Upper lobe of left lung (tissue), 6 donors: Measurements from ENCODE around the gene AHNAK. TPM values are rescaled to one million over a fixed set of nuclear protein-coding genes. Genes with fewer than 3 reads are reported as not detected.

Experiments used
- ATAC-seq, 2 donors: fragments of 200-7000 bp; cut with Tn5 transposase; one replicate each; pipeline ENCODE4 v1.9.1; 2022; ENCODE audit warnings: mild to moderate bottlenecking in 2 of 2, moderate library complexity in 2 of 2; ENCODE audit not compliant: low FRiP score in 2 of 2
- DNase-seq, 2 donors: peaks; one replicate each; pipeline ENCODE4 v3.0.0-alpha.2; 2019 to 2020
- H3K27ac ChIP-seq, 4 donors: fragments of 200-600 bp; sonication (generic); one replicate each; pipeline ENCODE4 v1.5.1; 2016 to 2019
- H3K27me3 ChIP-seq, 4 donors: fragments of 200-600 bp; sonication (generic); one replicate each; pipeline ENCODE4 v1.5.1; 2017 to 2019
- H3K36me3 ChIP-seq, 4 donors: fragments of 200-600 bp; sonication (generic); one replicate each; pipeline ENCODE4 v1.5.1; 2016 to 2019
- H3K4me1 ChIP-seq, 4 donors: fragments of 200-600 bp; sonication (generic); one replicate each; pipeline ENCODE4 v1.5.1; 2018 to 2019
- H3K4me3 ChIP-seq, 4 donors: fragments of 200-600 bp; sonication (generic); one replicate each; pipeline ENCODE4 v1.5.1; 2017 to 2019; ENCODE audit warnings: mild to moderate bottlenecking in 2 of 4, moderate library complexity in 1 of 4
- H3K9me3 ChIP-seq, 4 donors: fragments of 200-600 bp; sonication (generic); one replicate each; pipeline ENCODE4 v1.5.1; 2018 to 2019
- EP300 ChIP-seq, 4 donors: sonication (generic); formaldehyde crosslinking; IDR thresholded peaks; one replicate each; pipeline ENCODE4 v1.5.1; 2017; ENCODE audit warnings: antibody characterized with exemption in 4 of 4, control low read depth in 2 of 4
- POLR2A ChIP-seq, 4 donors: fragments of 450-650 bp; IDR thresholded peaks; one replicate each; pipeline ENCODE4 v1.5.1; 2016 to 2017; ENCODE audit warnings: antibody characterized with exemption in 4 of 4, mild to moderate bottlenecking in 2 of 4
- POLR2AphosphoS5 ChIP-seq, 2 donors: sonication (generic); formaldehyde crosslinking; IDR thresholded peaks; one replicate each; pipeline ENCODE4 v1.5.1; 2017; ENCODE audit warnings: antibody characterized with exemption in 2 of 2
- whole genome bisulfite sequencing, 2 donors: methylation state at CpG; one replicate each; pipeline ENCODE4 v1.1.5; 2017 to 2018; 5-methylcytosine and 5-hydroxymethylcytosine counted together
- total RNA-seq, 6 donors: library from RNA; depleted of rRNA in 4 of 6; stranded (reverse); fragments of >200 nt in 4 of 6; gene quantifications; one replicate each; pipeline versions ENCODE4 v1.1.0 to v1.2.1, GENCODE V29; 2016 to 2021
- TF ChIP-seq, protein P1 (sequence below), 6 experiments: fragments of 450-650 bp in 4 of 6; fragments of 200-600 bp in 2 of 6; sonication (generic) in 2 of 6; IDR thresholded peaks; one replicate each; pipeline ENCODE4 v1.5.1; 2016 to 2019; ENCODE audit warnings: antibody characterized with exemption in 6 of 6
- donor health status: DM: no; HTN: no; CAD: no; lungs with moderate emphysema.
- donor health status: DM: no; HTN: yes; CAD: no; lungs with severe emphysema.

AHNAK gene
- total RNA-seq, 6 donors from 2014 or later = 583 to 1,153 (median 829) TPM

DNA sequence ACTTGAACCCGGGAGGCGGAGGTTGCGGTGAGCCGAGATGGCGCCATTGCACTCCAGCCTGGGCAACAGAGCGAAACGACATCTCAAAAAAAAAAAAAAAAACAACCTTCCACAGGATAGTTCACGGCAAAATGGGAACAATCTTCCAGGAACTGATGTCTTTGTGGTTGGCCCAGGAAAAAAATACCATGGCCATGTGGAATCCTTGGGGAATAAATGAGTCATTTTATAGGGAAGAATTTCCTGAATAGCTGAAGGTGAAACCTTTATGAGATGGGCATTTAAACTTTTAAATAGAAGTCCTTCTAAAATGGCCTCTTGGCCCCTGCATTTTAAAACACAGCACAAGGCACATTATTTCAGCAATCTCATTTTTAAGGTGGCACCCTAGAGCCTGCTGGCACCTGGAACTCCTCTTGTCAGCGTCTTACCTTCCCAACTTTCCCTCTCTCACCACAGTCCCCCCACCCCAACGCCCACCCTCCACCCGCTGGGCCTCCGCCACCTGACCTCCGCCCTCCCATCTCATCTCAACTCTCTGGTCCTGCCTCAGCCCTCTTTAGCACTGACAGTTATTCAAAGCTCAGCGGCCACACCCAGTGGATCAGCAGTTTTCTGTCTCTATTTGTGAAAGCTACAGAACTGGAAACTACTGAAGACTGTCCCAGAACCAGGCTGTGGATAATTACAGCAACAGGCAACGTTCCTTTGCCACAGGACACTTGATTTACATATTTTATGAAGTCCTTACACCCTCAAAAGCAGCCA, 84.7 kb downstream of the AHNAK start:
- TF ChIP-seq POLR2A (IDR thresholded peaks at IDR 0.05) = no peak
- TF ChIP-seq, protein P1, sequence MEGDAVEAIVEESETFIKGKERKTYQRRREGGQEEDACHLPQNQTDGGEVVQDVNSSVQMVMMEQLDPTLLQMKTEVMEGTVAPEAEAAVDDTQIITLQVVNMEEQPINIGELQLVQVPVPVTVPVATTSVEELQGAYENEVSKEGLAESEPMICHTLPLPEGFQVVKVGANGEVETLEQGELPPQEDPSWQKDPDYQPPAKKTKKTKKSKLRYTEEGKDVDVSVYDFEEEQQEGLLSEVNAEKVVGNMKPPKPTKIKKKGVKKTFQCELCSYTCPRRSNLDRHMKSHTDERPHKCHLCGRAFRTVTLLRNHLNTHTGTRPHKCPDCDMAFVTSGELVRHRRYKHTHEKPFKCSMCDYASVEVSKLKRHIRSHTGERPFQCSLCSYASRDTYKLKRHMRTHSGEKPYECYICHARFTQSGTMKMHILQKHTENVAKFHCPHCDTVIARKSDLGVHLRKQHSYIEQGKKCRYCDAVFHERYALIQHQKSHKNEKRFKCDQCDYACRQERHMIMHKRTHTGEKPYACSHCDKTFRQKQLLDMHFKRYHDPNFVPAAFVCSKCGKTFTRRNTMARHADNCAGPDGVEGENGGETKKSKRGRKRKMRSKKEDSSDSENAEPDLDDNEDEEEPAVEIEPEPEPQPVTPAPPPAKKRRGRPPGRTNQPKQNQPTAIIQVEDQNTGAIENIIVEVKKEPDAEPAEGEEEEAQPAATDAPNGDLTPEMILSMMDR (IDR thresholded peaks at IDR 0.05) = no peak
- no peak for TF ChIP-seq POLR2AphosphoS5 (IDR thresholded peaks at IDR 0.05)
- no peak for TF ChIP-seq EP300 (IDR thresholded peaks at IDR 0.05)
- Histone ChIP-seq H3K36me3 (no peaks in the 10 kb centered on the region), H3K27ac (no peak overlapping the region), H3K4me3 (no peak overlapping the region), H3K9me3 (no peaks in the 10 kb centered on the region), H3K4me1 (peaks cover 0 to 5% (median 0%) of the 10 kb centered on the region in 4 donors), H3K27me3 (no peaks in the 10 kb centered on the region)
- ATAC-seq (peak in 1 of 2 donors; percentile 60), DNase-seq (no peak)
- 83 to 86% methylated on average over 15 of the region's 15 CpGs for WGBS, 2 donors

DNA sequence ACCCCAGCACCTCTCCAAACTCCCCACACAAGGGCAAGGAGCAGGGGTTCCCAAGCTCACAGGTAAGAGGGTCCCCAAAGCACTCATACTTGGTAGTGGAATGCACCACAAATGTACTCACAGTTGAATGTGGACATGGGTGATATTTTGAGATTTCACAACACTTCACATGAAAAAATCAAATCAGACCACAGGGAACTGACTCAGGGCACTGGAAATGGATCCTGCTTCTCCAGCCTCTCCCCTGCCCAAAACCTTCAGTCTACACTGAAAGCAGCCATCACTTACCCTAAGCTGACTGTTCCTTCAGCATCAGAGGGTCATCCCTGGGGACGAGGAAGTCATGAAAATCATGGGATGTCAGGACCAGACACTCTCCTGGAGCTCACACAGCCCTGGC, 87.5 kb downstream of the AHNAK start:
- H3K36me3 ChIP-seq = no peaks in the 10 kb centered on the region
- DNase-seq (no peak), ATAC-seq (no peak)
- no peak overlapping the region for H3K27ac ChIP-seq
- H3K9me3 ChIP-seq = no peaks in the 10 kb centered on the region
- TF ChIP-seq POLR2A (IDR thresholded peaks at IDR 0.05) = no peak
- TF ChIP-seq, protein P1 (IDR thresholded peaks at IDR 0.05) = no peak
- TF ChIP-seq EP300 (IDR thresholded peaks at IDR 0.05) = no peak
- TF ChIP-seq POLR2AphosphoS5 (IDR thresholded peaks at IDR 0.05) = no peak
- peaks cover 0 to 5% (median 0%) of the 10 kb centered on the region in 4 donors for H3K4me1 ChIP-seq
- no peaks in the 10 kb centered on the region for H3K27me3 ChIP-seq
- WGBS, 2 donors = 83 to 87% methylated on average over 1 of the region's 1 CpG
- no peak overlapping the region for H3K4me3 ChIP-seq

DNA sequence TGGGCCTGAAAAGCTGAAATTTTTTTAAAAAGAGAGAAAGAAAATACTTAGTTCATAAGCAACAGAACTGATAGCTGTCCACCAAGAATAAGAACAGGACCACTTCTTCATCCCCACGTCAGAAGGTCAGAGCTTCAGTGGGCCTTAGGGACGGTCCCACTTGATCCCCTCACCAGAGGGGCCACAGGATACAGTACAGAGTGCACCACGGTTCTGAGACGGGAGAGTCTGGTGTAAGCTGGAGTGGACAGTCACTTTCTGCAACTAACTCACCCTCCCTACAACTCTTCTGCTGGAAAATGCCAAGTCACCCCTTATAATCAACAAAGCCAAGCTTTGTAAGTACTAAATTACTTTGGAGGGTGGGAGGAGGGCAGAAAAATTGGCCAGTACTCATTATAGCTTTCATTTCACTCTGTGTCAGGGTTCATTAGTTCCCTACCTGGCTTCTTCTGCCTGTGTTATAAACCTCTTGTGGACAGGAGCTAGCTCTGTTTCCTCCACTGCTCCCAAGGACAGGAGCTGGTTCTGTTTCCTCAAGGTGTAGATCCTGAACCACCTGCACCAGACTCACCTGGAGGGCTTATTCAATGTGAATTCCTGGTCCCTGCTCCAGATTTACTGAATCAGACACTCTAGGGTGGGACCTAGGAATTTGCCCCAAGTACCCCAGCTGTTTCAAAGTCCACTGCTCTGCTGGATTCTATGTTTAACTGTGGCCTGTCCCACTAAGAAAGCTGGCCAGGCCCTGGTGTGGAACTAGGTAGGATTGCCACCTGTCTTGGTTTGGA, 88.2 kb downstream of the AHNAK start:
- WGBS, 2 donors = 47 to 59% methylated on average over 4 of the region's 4 CpGs

DNA sequence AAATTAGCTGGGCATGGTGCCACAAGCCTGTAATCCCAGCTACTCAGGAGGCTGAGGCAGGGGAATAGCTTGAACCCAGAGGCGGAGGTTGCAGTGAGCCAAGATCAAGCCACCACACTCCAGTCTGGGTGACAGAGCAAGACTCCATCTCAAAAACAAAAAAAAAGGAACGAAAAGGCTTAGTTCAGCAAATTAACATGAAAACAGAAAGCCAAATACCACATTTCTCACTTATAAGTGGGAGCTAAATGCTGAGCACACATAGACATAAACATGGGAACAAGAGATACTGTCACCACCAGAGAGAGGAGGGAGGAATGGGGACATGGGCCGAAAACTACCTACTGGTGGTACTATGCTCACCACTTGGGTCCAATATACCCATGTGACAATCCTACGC, 89.1 kb downstream of the AHNAK start:
- Histone ChIP-seq H3K4me1 (no peaks in the 10 kb centered on the region), H3K36me3 (no peaks in the 10 kb centered on the region), H3K27me3 (no peaks in the 10 kb centered on the region), H3K4me3 (no peak overlapping the region), H3K9me3 (no peaks in the 10 kb centered on the region), H3K27ac (no peak overlapping the region)
- DNase-seq (no peak), ATAC-seq (no peak)
- no peak for TF ChIP-seq EP300 (IDR thresholded peaks at IDR 0.05)
- TF ChIP-seq, protein P1 (IDR thresholded peaks at IDR 0.05) = no peak
- TF ChIP-seq POLR2A (IDR thresholded peaks at IDR 0.05) = no peak
- TF ChIP-seq POLR2AphosphoS5 (IDR thresholded peaks at IDR 0.05) = no peak
- WGBS, 2 donors = 89 to 91% methylated on average over 4 of the region's 4 CpGs

More for the DNA sequence above, 88.2 kb downstream of the AHNAK start:
- Histone ChIP-seq H3K4me3 (no peak overlapping the region), H3K36me3 (no peaks in the 10 kb centered on the region), H3K27me3 (no peaks in the 10 kb centered on the region), H3K9me3 (no peaks in the 10 kb centered on the region), H3K4me1 (peaks cover 0 to 5% (median 0%) of the 10 kb centered on the region in 4 donors), H3K27ac (no peak overlapping the region)
- DNase-seq = no peak
- ATAC-seq = no peak
- TF ChIP-seq, protein P1 (IDR thresholded peaks at IDR 0.05) = no peak
- TF ChIP-seq POLR2A (IDR thresholded peaks at IDR 0.05) (no peak), POLR2AphosphoS5 (IDR thresholded peaks at IDR 0.05) (no peak), EP300 (IDR thresholded peaks at IDR 0.05) (no peak)
